GM12801 (cell line): ENCODE data around the gene LHX5.

ENCODE experiments used
- CTCF ChIP-seq: IDR thresholded peaks from one replicate; pipeline ENCODE4 v1.5.1; 2011; ENCODE audit warnings: control low read depth; ENCODE audit not compliant: insufficient read length; ENCODE audit errors: extremely low read depth

Gene LHX5

GRCh38 chr12:113466454-113467141 lies 5.1 kb downstream of the LHX5 start:
- no peak for TF ChIP-seq CTCF

GRCh38 chr12:113465808-113466453 lies 5.7 kb downstream of the LHX5 start:
- no peak for TF ChIP-seq CTCF

- TF ChIP-seq CTCF: no peak
Observed at GRCh38 chr12:113464852-113465719, 6.6 kb downstream of the LHX5 start.

- TF ChIP-seq CTCF: no peak
Observed at GRCh38 chr12:113464452-113464775, 7.3 kb downstream of the LHX5 start.

GRCh38 chr12:113463746-113464451 lies 7.8 kb downstream of the LHX5 start:
- TF ChIP-seq CTCF: no peak

- TF ChIP-seq CTCF: no peak
Observed at GRCh38 chr12:113462998-113463745, 8.5 kb downstream of the LHX5 start.
